ENCODE results near the gene TMEM108. TPM values are rescaled to one million over a fixed set of nuclear protein-coding genes. Genes with fewer than 3 reads are reported as not detected.
"Not testable (repeated sequence)": the region's sequence is repeated elsewhere in the genome, so short reads cannot be mapped to it uniquely, and the experiment has no call there.

Gene TMEM108
- total RNA-seq = not detected

- ChIA-PET CTCF (no interaction called here), POLR2A (no interaction called here)
These were observed at the start of gene TMEM108 for GRCh38 chr3:133038089-133038730. TSS of gene TMEM108 (plus strand) at chr3:133038391.

GRCh38 chr3:132995971-132996370 lies 42.2 kb upstream of the TMEM108 start:
- POLR2A ChIA-PET = no interaction called here
- CTCF ChIA-PET = no interaction called here

GRCh38 chr3:132997404-132998185 lies 40.6 kb upstream of the TMEM108 start:
- ChIA-PET CTCF (no interaction called here), POLR2A (no interaction called here)

GRCh38 chr3:133005032-133005431 lies 33.2 kb upstream of the TMEM108 start:
- CTCF ChIA-PET, POLR2A ChIA-PET: not testable (repeated sequence)

- POLR2A ChIA-PET = no interaction called here
- CTCF ChIA-PET = no interaction called here
These were observed 30.6 kb upstream of the TMEM108 start for GRCh38 chr3:133007601-133008000.

GRCh38 chr3:133014325-133014724 lies 23.9 kb upstream of the TMEM108 start:
- CTCF ChIA-PET = no interaction called here
- POLR2A ChIA-PET = no interaction called here

- POLR2A ChIA-PET, CTCF ChIA-PET: not testable (repeated sequence)
These were observed 22.6 kb upstream of the TMEM108 start for GRCh38 chr3:133015573-133015972.

GRCh38 chr3:133016838-133017309 lies 21.3 kb upstream of the TMEM108 start:
- CTCF ChIA-PET = no interaction called here

GRCh38 chr3:133018921-133019320 lies 19.3 kb upstream of the TMEM108 start:
- CTCF ChIA-PET = no interaction called here
- POLR2A ChIA-PET = no interaction called here

More at GRCh38 chr3:133016838-133017309, 21.3 kb upstream of the TMEM108 start:
- POLR2A ChIA-PET = no interaction called here

- CTCF ChIA-PET = no interaction called here
These were observed 17.0 kb upstream of the TMEM108 start for GRCh38 chr3:133021206-133021605.

GRCh38 chr3:133023362-133023761 lies 14.8 kb upstream of the TMEM108 start:
- POLR2A ChIA-PET = no interaction called here
- CTCF ChIA-PET = no interaction called here

More at GRCh38 chr3:133021206-133021605, 17.0 kb upstream of the TMEM108 start:
- POLR2A ChIA-PET = no interaction called here

- POLR2A ChIA-PET = no interaction called here
- CTCF ChIA-PET = no interaction called here
These were observed 12.6 kb upstream of the TMEM108 start for GRCh38 chr3:133025546-133025945.

GRCh38 chr3:133032301-133032700 lies 5.9 kb upstream of the TMEM108 start:
- ChIA-PET CTCF (interaction anchor here (1.1 kb wide), 1 partner anchor 9 kb away, joined by 4 read pairs; no protein-coding TSS in a partner anchor), POLR2A (no interaction called here)

- ChIA-PET POLR2A (no interaction called here), CTCF (no interaction called here)
These were observed 755 bp upstream of the TMEM108 start for GRCh38 chr3:133037436-133037835.

- CTCF ChIA-PET = no interaction called here
These were observed 662 bp downstream of the TMEM108 start for GRCh38 chr3:133038731-133039375.

GRCh38 chr3:133040696-133041523 lies 2.7 kb downstream of the TMEM108 start:
- CTCF ChIA-PET = interaction anchor here (1.3 kb wide), 1 partner anchor 9 kb away, joined by 4 read pairs; no protein-coding TSS in a partner anchor
- POLR2A ChIA-PET = no interaction called here

More at GRCh38 chr3:133038731-133039375, 662 bp downstream of the TMEM108 start:
- POLR2A ChIA-PET = no interaction called here

- CTCF ChIA-PET = interaction anchor here (1.3 kb wide), 1 partner anchor 10 kb away, joined by 4 read pairs; no protein-coding TSS in a partner anchor
These were observed 3.3 kb downstream of the TMEM108 start for GRCh38 chr3:133041524-133041829.

GRCh38 chr3:133042778-133043177 lies 4.6 kb downstream of the TMEM108 start:
- CTCF ChIA-PET = no interaction called here
- POLR2A ChIA-PET = no interaction called here

More at GRCh38 chr3:133041524-133041829, 3.3 kb downstream of the TMEM108 start:
- POLR2A ChIA-PET = no interaction called here

GRCh38 chr3:133047980-133048379 lies 9.8 kb downstream of the TMEM108 start:
- POLR2A ChIA-PET = no interaction called here
- CTCF ChIA-PET = no interaction called here

- CTCF ChIA-PET = no interaction called here
These were observed 11.3 kb downstream of the TMEM108 start for GRCh38 chr3:133049491-133049890.

More at GRCh38 chr3:133049491-133049890, 11.3 kb downstream of the TMEM108 start:
- POLR2A ChIA-PET = no interaction called here
